Measurements from ENCODE around the gene CNOT4.

CNOT4 gene

DNA sequence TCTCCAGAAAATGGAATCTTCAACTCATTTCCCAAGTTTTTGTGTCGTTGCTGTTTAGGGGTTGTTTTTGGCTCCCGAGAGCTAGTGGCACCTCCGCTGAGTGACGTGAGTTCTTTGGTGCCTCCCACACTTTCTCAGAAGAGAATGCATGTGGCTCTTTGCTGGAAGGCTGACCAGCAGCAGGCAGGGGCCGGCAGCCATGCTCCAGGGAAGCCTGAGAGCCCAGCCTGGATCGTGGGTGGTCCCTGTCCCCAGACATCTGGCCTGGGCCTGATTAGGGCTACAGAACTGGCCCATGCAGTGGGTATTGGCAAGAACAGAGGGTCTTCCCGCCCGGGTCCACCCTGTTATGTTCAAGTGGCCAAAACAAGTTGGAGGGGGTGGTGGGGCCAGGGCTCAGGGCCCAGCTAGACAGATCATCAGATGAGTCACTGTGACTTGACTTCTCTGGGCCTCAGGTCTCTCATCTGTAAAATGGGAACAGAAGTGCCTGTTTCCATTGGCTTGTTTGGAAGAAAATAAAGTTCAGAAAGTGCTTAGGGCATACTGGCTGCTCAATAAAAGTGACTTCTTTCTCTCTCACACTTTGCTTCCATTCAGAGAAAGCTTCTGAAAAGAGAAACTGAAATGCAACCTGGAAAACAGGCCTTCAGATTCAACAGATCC, 193.1 kb downstream of the CNOT4 start:
- no peak overlapping the region for H3K4me3 ChIP-seq (ENCODE audit: low read depth, low read length)
- no peak for TF ChIP-seq CTCF (IDR thresholded peaks at IDR 0.05; ENCODE audit: borderline replicate concordance, insufficient read depth, low read depth, low read length)

DNA sequence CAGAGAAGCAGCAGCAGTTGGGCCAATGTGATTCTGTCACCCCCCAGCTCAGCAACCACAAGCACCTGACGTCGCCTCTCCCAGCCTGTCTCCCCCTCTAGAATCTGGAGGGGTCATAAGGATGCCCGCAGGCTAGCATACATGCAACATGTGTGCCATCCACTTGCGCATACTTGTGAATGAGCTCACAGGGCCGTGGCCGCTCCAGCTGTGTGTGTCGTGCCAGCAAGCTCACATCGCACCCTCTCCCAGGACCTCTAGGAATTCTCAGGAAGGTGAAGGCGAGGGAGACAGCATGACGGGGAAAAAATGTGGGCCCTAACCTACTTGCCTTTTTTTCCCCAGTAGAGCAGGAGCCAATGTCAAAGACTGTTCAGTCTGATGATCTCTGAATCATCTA, 195.9 kb downstream of the CNOT4 start:
- no peak for TF ChIP-seq CTCF (IDR thresholded peaks at IDR 0.05; ENCODE audit: borderline replicate concordance, insufficient read depth, low read depth, low read length)
- no peak overlapping the region for H3K4me3 ChIP-seq (ENCODE audit: low read depth, low read length)
